Nephron progenitor cell (in vitro differentiated cells): ENCODE measurements around the gene FAP.

Source experiments
- DNase-seq: peaks from one replicate; pipeline ENCODE4 v3.0.0; 2021
- H3K27ac Mint-ChIP-seq: 2 replicates; pipeline ENCODE4 v1.8.0; 2021; ENCODE audit warnings: mild to moderate bottlenecking, moderate library complexity, mixed read lengths
- H3K27me3 Mint-ChIP-seq: 2 replicates; pipeline ENCODE4 v1.8.0; 2021; ENCODE audit warnings: mild to moderate bottlenecking, low read depth, mixed read lengths; ENCODE audit not compliant: poor library complexity
- H3K36me3 Mint-ChIP-seq: 2 replicates; pipeline ENCODE4 v1.8.0; 2021; ENCODE audit warnings: low read depth, mixed read lengths
- H3K4me1 Mint-ChIP-seq: 2 replicates; pipeline ENCODE4 v1.8.0; 2021; ENCODE audit warnings: mixed read lengths
- H3K4me3 Mint-ChIP-seq: 2 replicates; pipeline ENCODE4 v1.8.0; 2021; ENCODE audit warnings: mild to moderate bottlenecking, moderate library complexity, mixed read lengths
- H3K9me3 Mint-ChIP-seq: 2 replicates; pipeline ENCODE4 v1.8.0; 2021; ENCODE audit warnings: mild to moderate bottlenecking, moderate library complexity, mixed read lengths
- TF ChIP-seq, protein P1 (sequence below): fragments of 200-600 bp; sonication (generic); IDR thresholded peaks from 2 replicates; pipeline ENCODE4 v1.5.0; 2021; ENCODE audit warnings: antibody characterized with exemption

The FAP gene

DNA sequence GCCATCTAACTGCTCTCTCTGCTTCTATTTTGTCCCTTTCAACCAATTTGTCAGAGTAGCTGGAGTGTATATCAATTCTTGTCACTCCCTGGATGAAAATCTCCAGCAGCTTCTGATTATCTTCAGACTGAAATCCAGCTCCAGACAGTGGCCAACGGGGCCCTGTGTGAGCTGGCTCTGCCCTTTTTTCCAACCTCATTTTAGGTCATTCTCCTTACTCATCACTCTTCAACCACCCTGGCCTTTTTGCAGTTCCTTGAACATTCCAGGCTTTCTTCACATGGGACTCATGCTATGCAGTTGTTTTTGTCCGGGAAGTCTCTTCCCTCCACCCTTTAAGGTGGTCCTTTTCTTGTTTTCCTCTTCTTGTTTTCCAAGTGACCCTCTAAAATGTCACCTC is 15.4 kb upstream of the FAP start:
- DNase-seq: no peak
- Mint-ChIP-seq H3K9me3 (no peaks in the 10 kb centered on the region), H3K4me3 (no peak overlapping the region), H3K27me3 (no peaks in the 10 kb centered on the region), H3K4me1 (no peaks in the 10 kb centered on the region), H3K36me3 (no peaks in the 10 kb centered on the region), H3K27ac (no peak overlapping the region)
- TF ChIP-seq, protein P1, sequence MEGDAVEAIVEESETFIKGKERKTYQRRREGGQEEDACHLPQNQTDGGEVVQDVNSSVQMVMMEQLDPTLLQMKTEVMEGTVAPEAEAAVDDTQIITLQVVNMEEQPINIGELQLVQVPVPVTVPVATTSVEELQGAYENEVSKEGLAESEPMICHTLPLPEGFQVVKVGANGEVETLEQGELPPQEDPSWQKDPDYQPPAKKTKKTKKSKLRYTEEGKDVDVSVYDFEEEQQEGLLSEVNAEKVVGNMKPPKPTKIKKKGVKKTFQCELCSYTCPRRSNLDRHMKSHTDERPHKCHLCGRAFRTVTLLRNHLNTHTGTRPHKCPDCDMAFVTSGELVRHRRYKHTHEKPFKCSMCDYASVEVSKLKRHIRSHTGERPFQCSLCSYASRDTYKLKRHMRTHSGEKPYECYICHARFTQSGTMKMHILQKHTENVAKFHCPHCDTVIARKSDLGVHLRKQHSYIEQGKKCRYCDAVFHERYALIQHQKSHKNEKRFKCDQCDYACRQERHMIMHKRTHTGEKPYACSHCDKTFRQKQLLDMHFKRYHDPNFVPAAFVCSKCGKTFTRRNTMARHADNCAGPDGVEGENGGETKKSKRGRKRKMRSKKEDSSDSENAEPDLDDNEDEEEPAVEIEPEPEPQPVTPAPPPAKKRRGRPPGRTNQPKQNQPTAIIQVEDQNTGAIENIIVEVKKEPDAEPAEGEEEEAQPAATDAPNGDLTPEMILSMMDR: no peak

DNA sequence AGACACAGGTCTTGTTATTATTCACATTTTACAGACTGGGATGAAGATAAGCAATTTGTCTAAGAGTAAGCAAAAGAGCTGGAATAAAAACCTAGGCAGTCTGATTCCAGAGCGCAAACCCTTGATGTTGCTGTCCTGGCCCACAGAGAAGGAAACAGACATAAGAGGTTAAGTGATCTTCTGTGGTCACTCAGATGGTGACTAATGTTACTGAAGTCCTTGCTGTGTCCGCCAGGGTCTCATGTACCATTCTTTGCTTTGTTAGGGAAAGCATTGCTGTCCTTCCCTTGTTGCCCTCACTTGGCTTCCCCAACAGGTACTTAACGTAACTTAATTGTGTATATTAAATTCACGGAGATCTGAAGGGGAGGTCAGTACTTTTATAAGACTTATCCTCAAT is 14.9 kb upstream of the FAP start:
- Mint-ChIP-seq H3K4me3 (no peak overlapping the region), H3K27me3 (no peaks in the 10 kb centered on the region), H3K36me3 (no peaks in the 10 kb centered on the region), H3K4me1 (no peaks in the 10 kb centered on the region), H3K27ac (no peak overlapping the region), H3K9me3 (no peaks in the 10 kb centered on the region)
- TF ChIP-seq, protein P1: no peak
- DNase-seq: no peak

GRCh38 chr2:162257425-162257824 is 14.2 kb upstream of the FAP start:
- Mint-ChIP-seq H3K9me3 (no peaks in the 10 kb centered on the region), H3K27ac (no peak overlapping the region), H3K4me1 (no peaks in the 10 kb centered on the region), H3K4me3 (no peak overlapping the region), H3K36me3 (no peaks in the 10 kb centered on the region), H3K27me3 (no peaks in the 10 kb centered on the region)
- no peak for DNase-seq
- TF ChIP-seq, protein P1: no peak

DNA sequence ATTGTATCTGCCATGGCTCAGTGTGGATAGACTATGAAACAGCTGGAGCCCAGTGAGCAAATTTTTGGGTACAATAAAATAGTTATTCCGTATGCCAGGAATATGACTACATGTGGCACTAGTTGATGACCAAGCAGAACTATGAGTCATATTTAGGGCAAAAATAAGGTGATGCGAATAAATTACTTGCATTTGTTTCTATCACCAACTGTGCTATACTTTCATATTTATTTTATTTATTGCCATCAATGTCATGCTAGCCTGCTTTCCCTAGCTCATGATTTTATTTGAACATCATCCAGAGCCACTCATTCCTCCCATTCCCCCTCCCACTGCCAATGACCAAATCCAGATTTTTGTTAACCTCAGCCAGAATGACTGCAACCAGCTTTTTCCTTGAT is 13.3 kb upstream of the FAP start:
- no peak for DNase-seq
- Mint-ChIP-seq H3K4me1 (no peaks in the 10 kb centered on the region), H3K27me3 (no peaks in the 10 kb centered on the region), H3K27ac (no peak overlapping the region), H3K9me3 (no peaks in the 10 kb centered on the region), H3K4me3 (no peak overlapping the region), H3K36me3 (no peaks in the 10 kb centered on the region)
- TF ChIP-seq, protein P1: no peak

DNA sequence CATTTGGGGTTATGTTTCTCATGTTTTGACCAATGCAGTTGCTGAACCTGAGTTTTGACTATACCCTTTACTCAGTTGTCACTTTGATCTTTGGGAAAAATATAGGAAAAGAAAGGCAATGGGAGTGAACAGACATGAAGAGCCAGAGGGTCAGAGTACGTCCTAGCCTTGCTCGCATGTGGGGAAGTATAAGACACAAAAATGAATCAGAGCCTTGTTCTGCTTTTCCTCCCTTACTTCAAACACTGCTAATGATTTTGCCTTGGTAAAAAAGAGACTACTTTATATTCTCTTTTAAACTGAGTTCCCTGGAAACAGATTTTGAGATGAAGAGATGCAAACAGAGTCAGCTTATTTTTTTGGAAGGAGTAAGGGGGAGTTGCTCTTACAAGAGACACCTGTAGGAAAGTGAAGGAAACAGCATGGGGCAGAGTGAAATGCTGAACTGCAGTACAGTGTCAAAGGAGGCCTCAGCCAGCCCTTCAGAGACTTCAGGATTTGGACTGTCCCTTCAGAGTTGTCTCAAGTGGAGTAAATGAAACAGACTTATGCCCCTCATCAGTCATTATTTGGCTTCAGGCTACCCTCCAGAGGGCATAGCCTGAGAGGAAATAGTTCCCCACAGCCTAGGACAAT is 11.1 kb upstream of the FAP start:
- Mint-ChIP-seq H3K27me3 (no peaks in the 10 kb centered on the region), H3K36me3 (no peaks in the 10 kb centered on the region), H3K4me3 (no peak overlapping the region), H3K9me3 (no peaks in the 10 kb centered on the region), H3K4me1 (no peaks in the 10 kb centered on the region), H3K27ac (no peak overlapping the region)
- TF ChIP-seq, protein P1: no peak
- no peak for DNase-seq

GRCh38 chr2:162253435-162253834 is 10.2 kb upstream of the FAP start:
- DNase-seq: no peak
- Mint-ChIP-seq H3K4me3 (no peak overlapping the region), H3K27ac (no peak overlapping the region), H3K9me3 (no peaks in the 10 kb centered on the region), H3K36me3 (no peaks in the 10 kb centered on the region), H3K27me3 (no peaks in the 10 kb centered on the region), H3K4me1 (no peaks in the 10 kb centered on the region)
- TF ChIP-seq, protein P1: no peak
